Tibial nerve (tissue), 4 donors: ENCODE data around the gene AFF3.

Experiments
- CTCF ChIP-seq, 5 experiments: fragments of 200-600 bp in 3 of 5; fragments of 450-650 bp in 2 of 5; sonication (generic) in 3 of 5; IDR thresholded peaks; one replicate each; pipeline ENCODE4 v1.5.1; 2016 to 2019; ENCODE audit warnings: antibody characterized with exemption in 5 of 5, mild to moderate bottlenecking in 3 of 5, moderate library complexity in 2 of 5
- EP300 ChIP-seq, 2 donors: sonication (generic); formaldehyde crosslinking; IDR thresholded peaks; one replicate each; pipeline ENCODE4 v1.6.1; 2017; ENCODE audit warnings: antibody characterized with exemption in 2 of 2, mild to moderate bottlenecking in 1 of 2
- POLR2A ChIP-seq, 2 donors: fragments of 450-650 bp; IDR thresholded peaks; one replicate each; pipeline ENCODE4 v1.6.1; 2017; ENCODE audit warnings: antibody characterized with exemption in 2 of 2, mild to moderate bottlenecking in 2 of 2, moderate library complexity in 2 of 2

DNA sequence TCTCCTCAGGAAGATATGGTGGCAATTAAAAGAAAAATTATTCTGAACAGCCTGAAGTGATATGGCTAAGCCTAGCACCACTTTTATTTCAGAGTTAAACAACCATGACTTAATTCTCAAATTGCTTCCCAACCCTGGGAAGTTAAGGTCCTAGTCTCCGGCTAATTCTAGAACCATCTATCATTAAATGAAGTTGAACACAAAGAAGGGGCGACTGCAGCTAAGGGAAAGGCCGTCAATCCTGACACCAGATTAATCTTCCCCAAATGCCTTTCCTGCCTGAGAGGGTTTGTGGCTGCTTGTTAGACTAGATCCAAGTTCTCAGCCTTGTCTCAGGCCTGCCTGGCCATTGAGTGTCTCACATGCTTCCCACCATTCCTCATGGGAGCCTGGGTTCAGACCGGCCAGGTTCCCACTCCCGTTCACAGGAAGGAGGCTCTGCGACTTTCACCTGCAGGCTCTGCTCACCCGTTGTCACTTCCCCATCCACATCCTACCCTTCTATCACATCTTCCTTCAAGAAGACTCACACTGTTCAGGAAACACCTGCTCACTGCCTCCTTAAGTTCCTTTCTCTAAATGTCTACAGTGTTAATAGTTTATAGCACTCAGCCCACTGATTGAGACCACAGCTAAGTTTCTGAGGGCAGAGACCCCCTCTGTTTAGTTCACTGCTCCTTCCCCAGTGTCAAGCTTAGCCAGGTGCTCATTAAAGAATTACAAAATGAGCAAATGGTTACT lies 369.6 kb downstream of the AFF3 start:
- TF ChIP-seq CTCF (IDR thresholded peaks at IDR 0.05) = no peak
- TF ChIP-seq POLR2A (IDR thresholded peaks at IDR 0.05) = no peak
- TF ChIP-seq EP300 (IDR thresholded peaks at IDR 0.05) = no peak
